Lower leg skin (tissue), 3 donors: ENCODE results near the gene PRELID3B.

ENCODE experiments used
- POLR2A ChIP-seq, 2 donors: fragments of 450-650 bp; IDR thresholded peaks; one replicate each; pipeline ENCODE4 v1.6.1; 2016 to 2017; ENCODE audit warnings: antibody characterized with exemption in 2 of 2, mild to moderate bottlenecking in 1 of 2, moderate library complexity in 1 of 2
- TF ChIP-seq, protein P1 (sequence below), 3 donors: fragments of 450-650 bp; IDR thresholded peaks; one replicate each; pipeline ENCODE4 v1.5.1; 2016; ENCODE audit warnings: antibody characterized with exemption in 3 of 3, mild to moderate bottlenecking in 3 of 3, moderate library complexity in 2 of 3

DNA sequence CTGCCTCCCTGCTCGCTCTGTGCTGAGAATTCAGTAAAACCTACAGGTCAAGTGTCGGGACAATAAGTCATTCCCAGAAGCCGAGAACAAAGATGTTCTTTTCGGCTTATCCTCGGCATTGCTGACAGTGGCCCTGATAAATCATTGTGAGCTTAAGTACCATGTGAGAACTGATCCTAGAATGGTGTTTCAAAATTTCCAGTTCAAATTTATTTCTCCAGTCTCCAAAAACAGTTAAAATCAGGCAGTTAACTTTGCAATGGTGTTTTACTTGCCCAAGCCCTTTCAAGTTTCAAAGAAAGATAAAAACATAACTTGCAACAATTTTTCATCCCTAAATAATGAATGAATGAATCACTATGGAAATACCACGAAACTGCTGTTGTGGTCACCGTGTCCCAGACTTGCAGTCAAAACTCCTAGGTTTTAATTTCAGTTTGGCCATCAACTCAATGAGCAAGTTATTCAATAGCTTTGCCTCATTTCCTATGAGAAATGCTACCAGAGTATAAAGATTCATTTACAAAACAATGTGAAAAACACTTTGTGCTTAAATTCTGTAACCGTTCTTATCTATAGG lies 14.8 kb downstream of the PRELID3B start:
- TF ChIP-seq, protein P1, sequence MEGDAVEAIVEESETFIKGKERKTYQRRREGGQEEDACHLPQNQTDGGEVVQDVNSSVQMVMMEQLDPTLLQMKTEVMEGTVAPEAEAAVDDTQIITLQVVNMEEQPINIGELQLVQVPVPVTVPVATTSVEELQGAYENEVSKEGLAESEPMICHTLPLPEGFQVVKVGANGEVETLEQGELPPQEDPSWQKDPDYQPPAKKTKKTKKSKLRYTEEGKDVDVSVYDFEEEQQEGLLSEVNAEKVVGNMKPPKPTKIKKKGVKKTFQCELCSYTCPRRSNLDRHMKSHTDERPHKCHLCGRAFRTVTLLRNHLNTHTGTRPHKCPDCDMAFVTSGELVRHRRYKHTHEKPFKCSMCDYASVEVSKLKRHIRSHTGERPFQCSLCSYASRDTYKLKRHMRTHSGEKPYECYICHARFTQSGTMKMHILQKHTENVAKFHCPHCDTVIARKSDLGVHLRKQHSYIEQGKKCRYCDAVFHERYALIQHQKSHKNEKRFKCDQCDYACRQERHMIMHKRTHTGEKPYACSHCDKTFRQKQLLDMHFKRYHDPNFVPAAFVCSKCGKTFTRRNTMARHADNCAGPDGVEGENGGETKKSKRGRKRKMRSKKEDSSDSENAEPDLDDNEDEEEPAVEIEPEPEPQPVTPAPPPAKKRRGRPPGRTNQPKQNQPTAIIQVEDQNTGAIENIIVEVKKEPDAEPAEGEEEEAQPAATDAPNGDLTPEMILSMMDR (IDR thresholded peaks at IDR 0.05): no peak
- TF ChIP-seq POLR2A (IDR thresholded peaks at IDR 0.05): no peak
